Calu3 (cell line): Measurements from ENCODE around the gene IGSF8. TPM values are rescaled to one million over a fixed set of nuclear protein-coding genes. Genes with fewer than 3 reads are reported as not detected.
A peak's percentile ranks its signal among the peaks of the same experiment; 100 is the strongest.

Source experiments
- BruUV-seq: library from RNA; stranded (reverse); fragments of 400-500 nt; replicated peaks from 2 replicates; lab custom pipeline; 2021; lab: Mats Ljungman, UMichigan
- CTCF ChIA-PET: fragments of 300-600 bp; sonication (Branson Sonifier 250); formaldehyde crosslinking; loops from one replicate; lab custom pipeline; 2022; ENCODE audit warnings: antibody characterized with exemption; lab: Charles Lee
- DNase-seq: peaks from one replicate; pipeline ENCODE4 v3.0.0; 2022
- H3K27ac Mint-ChIP-seq: one replicate; pipeline ENCODE4 v1.8.0; 2022; ENCODE audit warnings: mixed read lengths; ENCODE audit not compliant: unreplicated experiment
- H3K27me3 Mint-ChIP-seq: one replicate; pipeline ENCODE4 v1.8.0; 2022; ENCODE audit warnings: mixed read lengths; ENCODE audit not compliant: unreplicated experiment
- H3K36me3 Mint-ChIP-seq: one replicate; pipeline ENCODE4 v1.8.0; 2022; ENCODE audit warnings: mild to moderate bottlenecking, moderate library complexity, mixed read lengths; ENCODE audit not compliant: insufficient read depth, unreplicated experiment
- H3K4me1 Mint-ChIP-seq: one replicate; pipeline ENCODE4 v1.8.0; 2022; ENCODE audit warnings: mild to moderate bottlenecking, low read depth, mixed read lengths; ENCODE audit not compliant: unreplicated experiment
- H3K4me3 Mint-ChIP-seq: one replicate; pipeline ENCODE4 v1.8.0; 2022; ENCODE audit warnings: mild to moderate bottlenecking, low read depth, moderate library complexity, mixed read lengths; ENCODE audit not compliant: unreplicated experiment
- H3K9me3 Mint-ChIP-seq: one replicate; pipeline ENCODE4 v1.8.0; 2022; ENCODE audit warnings: low read depth, mixed read lengths; ENCODE audit not compliant: unreplicated experiment
- intact Hi-C: fragments of 100-400 bp; cut with micrococcal nuclease; formaldehyde crosslinking; loops from one replicate; pipeline ENCODE4 v1.10.0; 2022; ENCODE audit not compliant: unreplicated experiment
- total RNA-seq: library from RNA; stranded (reverse); gene quantifications from 2 replicates; pipeline ENCODE4 v1.2.3, GENCODE V29; 2022
- TF ChIP-seq, protein P1 (sequence below): fragments of 200-600 bp; IDR thresholded peaks from one replicate; pipeline ENCODE4 v1.8.0; 2022; ENCODE audit warnings: antibody characterized with exemption; ENCODE audit not compliant: unreplicated experiment

Gene IGSF8
- total RNA-seq, 1 experiment from 2014 or later, result 31.6 TPM

- no peaks in the 10 kb centered on the region for H3K9me3 Mint-ChIP-seq
- TF ChIP-seq, protein P1, sequence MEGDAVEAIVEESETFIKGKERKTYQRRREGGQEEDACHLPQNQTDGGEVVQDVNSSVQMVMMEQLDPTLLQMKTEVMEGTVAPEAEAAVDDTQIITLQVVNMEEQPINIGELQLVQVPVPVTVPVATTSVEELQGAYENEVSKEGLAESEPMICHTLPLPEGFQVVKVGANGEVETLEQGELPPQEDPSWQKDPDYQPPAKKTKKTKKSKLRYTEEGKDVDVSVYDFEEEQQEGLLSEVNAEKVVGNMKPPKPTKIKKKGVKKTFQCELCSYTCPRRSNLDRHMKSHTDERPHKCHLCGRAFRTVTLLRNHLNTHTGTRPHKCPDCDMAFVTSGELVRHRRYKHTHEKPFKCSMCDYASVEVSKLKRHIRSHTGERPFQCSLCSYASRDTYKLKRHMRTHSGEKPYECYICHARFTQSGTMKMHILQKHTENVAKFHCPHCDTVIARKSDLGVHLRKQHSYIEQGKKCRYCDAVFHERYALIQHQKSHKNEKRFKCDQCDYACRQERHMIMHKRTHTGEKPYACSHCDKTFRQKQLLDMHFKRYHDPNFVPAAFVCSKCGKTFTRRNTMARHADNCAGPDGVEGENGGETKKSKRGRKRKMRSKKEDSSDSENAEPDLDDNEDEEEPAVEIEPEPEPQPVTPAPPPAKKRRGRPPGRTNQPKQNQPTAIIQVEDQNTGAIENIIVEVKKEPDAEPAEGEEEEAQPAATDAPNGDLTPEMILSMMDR, result no peak
- no peak for DNase-seq
- intact Hi-C loops, result loop anchor here (10.0 kb wide), 1 partner anchor 311 kb away; no protein-coding TSS in a partner anchor
- CTCF ChIA-PET, result interaction anchor here (0.7 to 3.5 kb wide), 2 partner anchors 181 to 188 kb away, joined by 3 to 24 read pairs; partner anchors contain the start of gene PEX19
- H3K4me3 Mint-ChIP-seq, result no peak overlapping the region
- peaks cover 28% of the 10 kb centered on the region for H3K4me1 Mint-ChIP-seq
- no TSS peak for BruUV-seq
- H3K36me3 Mint-ChIP-seq, result peaks cover 10% of the 10 kb centered on the region
- no peak overlapping the region for H3K27ac Mint-ChIP-seq
- peaks cover 50% of the 10 kb centered on the region for H3K27me3 Mint-ChIP-seq
These were observed 5.4 kb upstream of the IGSF8 start for GRCh38 chr1:160103658-160104408.

DNA sequence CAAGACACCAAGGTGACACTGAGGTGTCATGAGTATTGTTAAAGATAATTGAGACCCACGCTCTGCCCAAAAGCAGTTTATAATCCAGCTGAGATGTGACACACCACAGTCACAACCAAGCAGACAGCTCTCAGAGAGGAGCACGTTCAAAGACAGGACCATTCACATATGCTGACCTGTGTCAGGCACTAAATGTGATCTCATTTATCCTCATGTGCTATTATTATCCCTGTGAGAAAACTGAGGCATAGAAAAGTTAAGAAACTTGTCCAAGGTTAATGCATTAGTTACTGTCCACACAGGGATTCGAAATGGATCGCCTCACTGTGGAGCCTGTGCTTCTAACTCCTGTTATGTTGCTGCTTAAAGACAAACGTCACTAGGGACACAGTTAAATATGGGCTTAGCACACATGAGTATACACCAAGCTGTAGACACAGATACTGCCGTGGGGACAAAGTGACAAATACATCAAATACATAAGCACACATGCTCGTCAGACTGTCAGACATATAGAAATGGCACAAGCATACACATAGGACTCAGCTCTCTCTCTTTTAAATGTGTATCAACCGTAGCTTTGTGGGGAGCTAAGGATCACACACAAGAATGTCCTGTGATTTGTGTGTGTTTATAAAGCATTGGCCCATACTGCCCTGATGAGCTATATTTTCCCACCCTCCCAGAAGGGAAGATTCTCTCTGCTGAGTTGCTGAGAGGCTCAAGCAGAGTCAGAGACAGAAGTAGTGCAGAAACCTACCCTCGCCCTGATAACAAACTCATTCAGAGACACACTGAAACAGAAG, 3.5 kb upstream of the IGSF8 start:
- Mint-ChIP-seq H3K4me3 (no peak overlapping the region), H3K9me3 (no peaks in the 10 kb centered on the region), H3K36me3 (peaks cover 25% of the 10 kb centered on the region), H3K4me1 (peaks cover 38% of the 10 kb centered on the region), H3K27me3 (peaks cover 35% of the 10 kb centered on the region), H3K27ac (no peak overlapping the region)
- BruUV-seq, result no TSS peak
- CTCF ChIA-PET, result interaction anchor here (0.5 to 3.5 kb wide), 11 partner anchors 24 to 1315 kb away, joined by 3 to 38 read pairs (median 7); partner anchors contain the start of genes DCAF8, PEX19 and TOMM40L
- DNase-seq, result no peak
- TF ChIP-seq, protein P1, result no peak
- intact Hi-C loops, result loop anchor here (1.0 to 10.0 kb wide), 2 partner anchors 150 to 313 kb away; no protein-coding TSS in a partner anchor

DNA sequence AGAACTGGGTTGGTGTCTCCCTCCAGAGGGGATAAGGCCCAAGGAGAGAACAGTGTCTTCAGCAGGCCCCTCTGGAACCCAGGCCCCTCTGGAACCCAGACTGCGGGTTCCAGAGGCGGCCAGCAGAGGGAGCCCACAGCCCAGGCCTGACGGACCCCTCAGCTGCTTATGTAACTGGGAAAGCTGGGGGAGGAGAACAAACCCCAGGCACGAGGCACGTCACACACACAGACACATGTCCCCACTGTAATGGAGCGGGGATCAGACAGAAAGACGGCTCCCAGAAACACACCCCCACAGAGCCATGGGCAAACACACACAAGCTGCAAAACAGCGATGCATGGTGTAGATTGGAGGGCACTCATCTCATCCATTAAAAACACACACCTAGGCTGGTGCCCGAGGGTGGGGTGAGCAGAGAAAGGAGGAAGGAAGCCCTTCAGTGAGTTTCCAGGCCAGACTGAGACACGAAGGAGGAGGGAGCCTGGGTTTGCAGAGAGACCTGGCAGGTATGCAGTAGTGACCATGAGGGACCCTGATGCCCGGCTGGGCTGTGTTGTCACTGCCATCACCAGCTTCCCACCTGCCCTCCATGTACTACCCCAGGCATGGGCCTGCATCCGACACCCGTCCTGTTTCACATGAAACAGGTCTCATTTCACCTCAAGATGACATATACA, 2.8 kb upstream of the IGSF8 start:
- intact Hi-C loops, result loop anchor here (1.0 to 10.0 kb wide), 2 partner anchors 151 to 314 kb away; no protein-coding TSS in a partner anchor

More for the DNA sequence above, 2.8 kb upstream of the IGSF8 start:
- Mint-ChIP-seq H3K4me3 (peak overlapping the region; percentile 19), H3K9me3 (no peaks in the 10 kb centered on the region), H3K27ac (peak overlapping the region; percentile 27), H3K36me3 (peaks cover 25% of the 10 kb centered on the region), H3K4me1 (peaks cover 38% of the 10 kb centered on the region), H3K27me3 (peaks cover 28% of the 10 kb centered on the region)
- TF ChIP-seq, protein P1, result peak; percentile 97
- DNase-seq, result peak; percentile 83
- CTCF ChIA-PET, result interaction anchor here (0.6 to 3.5 kb wide), 10 partner anchors 23 to 343 kb away, joined by 3 to 38 read pairs (median 8); partner anchors contain the start of genes CASQ1 and PEX19
- BruUV-seq, result no TSS peak
